ENCODE results near the gene FFAR1.

FFAR1 gene

GRCh38 chr19:35360880-35361420 is 13.2 kb downstream of the FFAR1 start:
- no peak for TF ChIP-seq CTCF (IDR thresholded peaks at IDR 0.05)

GRCh38 chr19:35362261-35363000 is 14.7 kb downstream of the FFAR1 start:
- no peak for TF ChIP-seq CTCF (IDR thresholded peaks at IDR 0.05)

- no peak for TF ChIP-seq CTCF (IDR thresholded peaks at IDR 0.05)
Observed at GRCh38 chr19:35363001-35363590, 15.4 kb downstream of the FFAR1 start.

- TF ChIP-seq CTCF (IDR thresholded peaks at IDR 0.05), result no peak
Observed at GRCh38 chr19:35363711-35364425, 16.2 kb downstream of the FFAR1 start.

GRCh38 chr19:35365303-35365702 is 17.6 kb downstream of the FFAR1 start:
- TF ChIP-seq CTCF (IDR thresholded peaks at IDR 0.05), result no peak

- no peak for TF ChIP-seq CTCF (IDR thresholded peaks at IDR 0.05)
Observed at GRCh38 chr19:35368378-35368777, 20.7 kb downstream of the FFAR1 start.

GRCh38 chr19:35369522-35369921 is 21.8 kb downstream of the FFAR1 start:
- no peak for TF ChIP-seq CTCF (IDR thresholded peaks at IDR 0.05)
